ENCODE data around the gene OTOG. TPM values are rescaled to one million over a fixed set of nuclear protein-coding genes. Genes with fewer than 3 reads are reported as not detected.

The OTOG gene
- total RNA-seq, 1 experiment from 2014 or later, result 0.35 TPM

GRCh38 chr11:17525570-17525969 lies 21.5 kb upstream of the OTOG start:
- H3K4ac ChIP-seq (ENCODE audit: low read depth, low read length), result no peak overlapping the region
- H3K79me1 ChIP-seq (ENCODE audit: insufficient read depth, low read depth, low read length, poor library complexity, severe bottlenecking), result no peaks in the 10 kb centered on the region
- H3K23ac ChIP-seq (ENCODE audit: insufficient read length, low read depth, low read length), result no peak overlapping the region
- H3K4me1 ChIP-seq (ENCODE audit: insufficient read depth, low read length), result no peaks in the 10 kb centered on the region
- H2BK12ac ChIP-seq (ENCODE audit: insufficient read length, low read depth, low read length), result no peak overlapping the region
- no peak overlapping the region for H2AFZ ChIP-seq (ENCODE audit: low read length)
- no peaks in the 10 kb centered on the region for H3K79me2 ChIP-seq (ENCODE audit: insufficient read depth, low read length)
- no peak overlapping the region for H3K27ac Mint-ChIP-seq
- no peak overlapping the region for H4K91ac ChIP-seq (ENCODE audit: insufficient read length, low read depth, low read length)
- H3K14ac ChIP-seq (ENCODE audit: insufficient read depth, low read length), result no peak overlapping the region
- peaks cover 0 to 10% of the 10 kb centered on the region in 2 experiments; a peak in 2 of 4 replicates for H3K4me1 Mint-ChIP-seq
- H3K56ac ChIP-seq (ENCODE audit: insufficient read length, low read depth, low read length), result no peak overlapping the region
- H2BK5ac ChIP-seq (ENCODE audit: insufficient read length, low read length), result no peak overlapping the region
- no peaks in the 10 kb centered on the region for H3K9me3 Mint-ChIP-seq
- H3K18ac ChIP-seq (ENCODE audit: insufficient read length, low read depth, low read length), result no peak overlapping the region
- no peak overlapping the region for H3T11ph ChIP-seq (ENCODE audit: low read length)
- no peak overlapping the region for H4K8ac ChIP-seq (replicated peaks; ENCODE audit: insufficient read length, low read depth, low read length)
- no peak for TF ChIP-seq CTCF (conservative IDR thresholded peaks at IDR 0.05)
- no peak overlapping the region for H4K5ac ChIP-seq (ENCODE audit: insufficient read length, low read depth, low read length)
- H3K27me3 Mint-ChIP-seq (ENCODE audit: low read depth), result no peaks in the 10 kb centered on the region; the same call in 1 of the 2 replicates
- H2AK5ac ChIP-seq (ENCODE audit: insufficient read length, low read length), result no peak overlapping the region
- no peaks in the 10 kb centered on the region for H4K20me1 ChIP-seq (ENCODE audit: control insufficient read depth, insufficient read depth, insufficient read length)
- no peaks in the 10 kb centered on the region for H3K9me3 ChIP-seq (ENCODE audit: control insufficient read depth, low read depth, low read length)
- no CpG with 5 or more reads among the region's 4 CpGs for WGBS (ENCODE audit: extremely low coverage, insufficient read length, low lambda C conversion rate)
- no peak overlapping the region for H2BK20ac ChIP-seq (ENCODE audit: low read depth, low read length, poor library complexity, severe bottlenecking)
- DNase-seq, result no peak
- no peaks in the 10 kb centered on the region for H3K27me3 ChIP-seq (ENCODE audit: insufficient read depth, low read length)
- H3K36me3 Mint-ChIP-seq (ENCODE audit: insufficient read depth in 1 of 3, low read depth in 3 of 3), result peaks cover 0 to 4% (median 0%) of the 10 kb centered on the region in 3 experiments; a peak in 4 of 7 replicates
- no peak overlapping the region for H2BK15ac ChIP-seq (ENCODE audit: low read depth, low read length)
- H2BK120ac ChIP-seq (ENCODE audit: low read depth, low read length, poor library complexity, severe bottlenecking), result no peak overlapping the region
- H3K27ac ChIP-seq (ENCODE audit: insufficient read length, low read depth, low read length), result no peak overlapping the region
- no peak overlapping the region for H3K4me2 ChIP-seq (ENCODE audit: insufficient read depth, insufficient read length, low read length)
- H3K9ac ChIP-seq (ENCODE audit: extremely low read depth, insufficient read length, low read length), result no peak overlapping the region
- H3K4me3 Mint-ChIP-seq, result no peak overlapping the region
- H3K23me2 ChIP-seq (ENCODE audit: insufficient read length, low read depth, low read length, poor library complexity, severe bottlenecking), result no peaks in the 10 kb centered on the region
